Measurements from ENCODE around the gene SLC9B2. TPM values are rescaled to one million over a fixed set of nuclear protein-coding genes. Genes with fewer than 3 reads are reported as not detected.
"Not testable (repeated sequence)": the region's sequence is repeated elsewhere in the genome, so short reads cannot be mapped to it uniquely, and the experiment has no call there.

The SLC9B2 gene
- total RNA-seq, 1 donor from 2014 or later, result 23.3 TPM

GRCh38 chr4:103002551-103002950 is 74.0 kb downstream of the SLC9B2 start:
- TF ChIP-seq POLR2AphosphoS5 (IDR thresholded peaks at IDR 0.05; ENCODE audit: insufficient read depth in 1 of 2, low read depth in 1 of 2) (no peak), CTCF (IDR thresholded peaks at IDR 0.05) (no peak), POLR2A (IDR thresholded peaks at IDR 0.05) (no peak)
- Histone ChIP-seq H3K27ac (no peak overlapping the region), H3K9me3 (no peaks in the 10 kb centered on the region), H3K27me3 (no peaks in the 10 kb centered on the region), H3K4me1 (no peaks in the 10 kb centered on the region), H3K4me3 (no peak overlapping the region), H3K36me3 (no peaks in the 10 kb centered on the region)
- intact Hi-C loops (cut with DNase I), result loop anchor here (10.0 kb wide), 1 partner anchor 548 kb away; no protein-coding TSS in a partner anchor
- no peak for DNase-seq (ENCODE audit: extremely low spot score in 2 of 2)

- intact Hi-C loops (cut with DNase I), result no loop called here
- Histone ChIP-seq H3K4me1 (no peaks in the 10 kb centered on the region), H3K9me3 (no peaks in the 10 kb centered on the region), H3K36me3 (no peaks in the 10 kb centered on the region), H3K27ac (no peak overlapping the region), H3K4me3 (no peak overlapping the region), H3K27me3 (no peaks in the 10 kb centered on the region)
- TF ChIP-seq POLR2A (IDR thresholded peaks at IDR 0.05), result no peak
- TF ChIP-seq CTCF (IDR thresholded peaks at IDR 0.05), result no peak
- TF ChIP-seq POLR2AphosphoS5 (IDR thresholded peaks at IDR 0.05; ENCODE audit: insufficient read depth in 1 of 2, low read depth in 1 of 2), result no peak
- DNase-seq (ENCODE audit: extremely low spot score in 2 of 2), result no peak
Observed at GRCh38 chr4:102994803-102995202, 81.8 kb downstream of the SLC9B2 start.

GRCh38 chr4:102993985-102994384 is 82.6 kb downstream of the SLC9B2 start:
- H3K9me3 ChIP-seq; DNase-seq (ENCODE audit: extremely low spot score in 2 of 2); intact Hi-C loops (cut with DNase I); H3K36me3 ChIP-seq; H3K27ac ChIP-seq; H3K4me1 ChIP-seq; H3K4me3 ChIP-seq; H3K27me3 ChIP-seq: not testable (repeated sequence)

DNA sequence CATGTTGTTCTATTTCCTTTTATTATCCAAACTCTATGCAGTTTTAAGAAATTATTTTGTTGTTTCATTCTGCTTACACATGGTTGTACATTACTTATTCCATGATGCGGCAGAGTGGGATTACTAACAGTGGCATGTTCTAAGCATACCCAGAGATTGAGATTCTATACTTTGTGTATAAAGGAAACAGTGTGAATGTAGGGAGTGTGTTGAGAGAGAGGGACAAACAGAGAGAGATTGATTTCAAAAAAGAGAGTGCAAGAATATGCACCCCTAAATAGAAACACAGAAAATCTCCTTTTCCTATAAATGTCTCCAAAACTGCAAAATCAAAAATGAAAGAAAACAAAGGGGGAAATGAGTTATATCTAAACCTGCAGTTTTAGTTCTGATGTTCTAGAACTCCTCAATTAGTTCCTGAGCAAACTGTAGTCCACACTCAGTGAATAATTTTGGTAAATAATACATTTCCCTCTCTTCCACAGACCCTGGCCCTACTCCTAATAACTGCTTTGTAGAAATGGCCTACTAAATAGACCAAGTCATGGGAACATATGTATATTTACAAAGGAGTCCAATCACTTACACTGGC is 88.0 kb downstream of the SLC9B2 start:
- Histone ChIP-seq H3K4me3 (no peak overlapping the region), H3K27ac (no peak overlapping the region), H3K36me3 (no peaks in the 10 kb centered on the region), H3K27me3 (no peaks in the 10 kb centered on the region), H3K9me3 (no peaks in the 10 kb centered on the region), H3K4me1 (no peaks in the 10 kb centered on the region)
- intact Hi-C loops (cut with DNase I), result no loop called here
- no peak for DNase-seq (ENCODE audit: extremely low spot score in 2 of 2)
- TF ChIP-seq CTCF (IDR thresholded peaks at IDR 0.05), result no peak
- no peak for TF ChIP-seq POLR2A (IDR thresholded peaks at IDR 0.05)
- no peak for TF ChIP-seq POLR2AphosphoS5 (IDR thresholded peaks at IDR 0.05; ENCODE audit: insufficient read depth in 1 of 2, low read depth in 1 of 2)

DNA sequence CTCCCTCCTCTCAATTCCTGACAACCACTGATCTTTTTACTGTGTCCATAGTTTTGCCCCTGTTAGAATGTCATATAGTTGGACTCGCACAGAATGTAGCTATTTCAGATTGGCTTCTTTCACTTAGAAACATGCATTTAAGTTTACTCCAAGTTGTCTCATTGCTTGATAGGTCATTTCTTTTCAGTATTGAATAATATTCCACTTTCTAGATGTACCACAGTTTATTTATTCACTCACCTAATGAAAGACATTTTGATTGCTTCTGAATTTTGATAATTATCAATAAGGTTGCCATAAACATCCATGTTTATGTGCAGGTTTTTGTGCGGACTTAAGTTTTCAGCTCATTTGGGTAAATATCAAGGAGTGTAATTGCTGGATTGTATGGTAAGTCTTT is 95.6 kb downstream of the SLC9B2 start:
- no peaks in the 10 kb centered on the region for H3K4me1 ChIP-seq
- H3K4me3 ChIP-seq, result no peak overlapping the region
- TF ChIP-seq POLR2AphosphoS5 (IDR thresholded peaks at IDR 0.05; ENCODE audit: insufficient read depth in 1 of 2, low read depth in 1 of 2) (no peak), CTCF (IDR thresholded peaks at IDR 0.05) (no peak), POLR2A (IDR thresholded peaks at IDR 0.05) (no peak)
- no peak overlapping the region for H3K27ac ChIP-seq
- H3K27me3 ChIP-seq, result no peaks in the 10 kb centered on the region
- no peak for DNase-seq (ENCODE audit: extremely low spot score in 2 of 2)
- no peaks in the 10 kb centered on the region for H3K9me3 ChIP-seq
- H3K36me3 ChIP-seq, result no peaks in the 10 kb centered on the region
- intact Hi-C loops (cut with DNase I), result no loop called here

Other genes with a start within 250 kb of the SLC9B2 start
- 347 TPM for gene UBE2D3, start 249.2 kb downstream of the SLC9B2 start, total RNA-seq
- 11.3 TPM for gene CISD2, start 207.8 kb downstream of the SLC9B2 start, total RNA-seq
- gene SLC9B1, start 57.1 kb downstream of the SLC9B2 start, total RNA-seq, result not detected
- 42.0 TPM for gene BDH2, start 23.1 kb upstream of the SLC9B2 start, total RNA-seq
- gene CENPE, start 121.6 kb upstream of the SLC9B2 start, total RNA-seq, result 2.2 TPM

All from vagina (tissue), 2 donors.